ENCODE measurements around the gene CLTB.

- no peak for TF ChIP-seq POLR2A (IDR thresholded peaks at IDR 0.05)
- no peak for TF ChIP-seq CTCF (IDR thresholded peaks at IDR 0.05 in 8 of 11, conservative IDR thresholded peaks at IDR 0.05 in 3 of 11)
Observed at GRCh38 chr5:176432707-176433106, 16.4 kb upstream of the CLTB start.
